Measurements from ENCODE around the gene RNF212B.

DNA sequence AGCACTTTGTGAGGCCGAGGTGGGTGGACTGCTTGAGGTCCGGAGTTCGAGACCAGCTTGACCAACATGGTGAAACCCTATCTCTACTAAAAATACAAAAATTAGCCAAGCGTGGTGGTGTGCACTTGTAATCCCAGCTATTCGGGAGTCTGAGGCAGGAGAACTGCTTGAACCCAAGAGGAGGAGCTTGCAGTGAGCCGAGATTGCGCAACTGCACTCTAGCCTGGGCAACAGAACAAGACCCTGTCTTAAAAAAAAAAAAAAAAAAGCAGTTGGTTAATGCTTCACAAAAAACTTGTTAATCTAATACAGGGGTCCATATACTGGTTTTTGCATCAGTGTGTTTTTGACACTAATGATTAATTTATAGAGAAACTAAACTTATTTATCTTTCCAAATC lies 35.7 kb upstream of the RNF212B start:
- TF ChIP-seq POLR2A (IDR thresholded peaks at IDR 0.05) = no peak
- no peak for TF ChIP-seq CTCF (IDR thresholded peaks at IDR 0.05)

Data from adrenal gland (tissue), 5 donors.